ENCODE measurements around the gene NFATC1. TPM values are rescaled to one million over a fixed set of nuclear protein-coding genes. Genes with fewer than 3 reads are reported as not detected.

Gene NFATC1
- total RNA-seq, 5 donors from 2014 or later (not counting 1 experiment from before 2014, with no cell fraction given) = 58.1 to 108 (median 66.0) TPM

DNA sequence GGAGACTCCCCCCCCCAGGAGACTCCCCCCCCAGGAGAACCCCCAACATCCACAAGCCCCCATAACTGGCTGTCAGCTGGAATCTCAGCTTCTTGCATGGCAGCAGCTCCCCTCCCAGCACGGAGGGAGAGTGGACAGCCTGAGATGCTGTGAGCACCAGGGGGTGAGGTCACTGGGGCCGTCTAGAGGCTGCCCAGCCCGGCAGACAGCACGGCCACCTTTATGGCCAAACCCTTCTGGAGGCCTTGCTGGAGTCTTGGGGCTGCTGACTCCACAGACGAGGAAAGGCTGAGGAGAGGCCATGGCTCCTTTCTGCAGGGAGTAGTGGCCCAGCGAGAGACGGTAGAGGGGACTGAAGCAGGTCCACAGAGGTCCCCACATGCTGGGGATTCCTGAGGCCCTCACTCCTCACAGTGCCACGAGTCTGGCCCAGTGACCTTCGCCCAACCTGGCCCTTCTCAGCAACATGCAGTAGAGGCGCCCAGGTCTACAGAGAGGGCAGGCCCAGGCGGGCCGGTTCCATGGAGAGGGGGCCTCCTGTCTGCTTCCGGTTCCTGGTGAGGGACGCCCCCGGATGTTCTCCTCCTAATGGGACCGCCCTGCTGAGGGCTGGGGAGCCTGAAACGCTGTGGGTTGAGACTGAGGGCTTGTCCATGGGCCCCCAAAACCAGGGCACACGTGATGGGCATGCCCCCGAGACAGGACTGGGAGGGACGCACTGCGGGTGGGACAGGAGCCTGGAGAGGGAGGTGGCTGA is 161.3 kb downstream of the NFATC1 start:
- H3K4me3 Mint-ChIP-seq = no peak overlapping the region
- H3K4me1 Mint-ChIP-seq = no peaks in the 10 kb centered on the region
- WGBS (ENCODE audit: insufficient coverage) = 80% methylated on average over 16 of the region's 21 CpGs
- DNase-seq = no peak
- no peaks in the 10 kb centered on the region for H3K9me3 Mint-ChIP-seq
- no peaks in the 10 kb centered on the region for H3K36me3 Mint-ChIP-seq
- ChIA-PET POLR2A (no interaction called here), CTCF (no interaction called here)
- no peaks in the 10 kb centered on the region for H3K36me3 ChIP-seq (ENCODE audit: control insufficient read depth in 2 of 2, extremely low read depth in 1 of 2, insufficient read depth in 1 of 2, low read length in 1 of 2)
- no peak overlapping the region for H3K4me3 ChIP-seq (ENCODE audit: control insufficient read depth in 1 of 2, extremely low read depth in 1 of 2, low read length in 1 of 2)
- ATAC-seq (replicated peaks in 1 of 4) = no peak
- no peaks in the 10 kb centered on the region for H3K27me3 Mint-ChIP-seq
- no peaks in the 10 kb centered on the region for H3K4me1 ChIP-seq (ENCODE audit: control insufficient read depth in 1 of 2, extremely low read depth in 1 of 2, insufficient read depth in 2 of 2, low read length in 2 of 2)
- no peaks in the 10 kb centered on the region for H3K9me3 ChIP-seq
- peaks cover 0 to 5% of the 10 kb centered on the region in 2 experiments for H3K27me3 ChIP-seq (replicated peaks in 1 of 2; ENCODE audit: control insufficient read depth in 2 of 2, extremely low read depth in 1 of 2, insufficient read depth in 2 of 2, low read length in 1 of 2)
- no peak overlapping the region for H3K27ac Mint-ChIP-seq
- no peak overlapping the region for H3K27ac ChIP-seq (ENCODE audit: low read length)

DNA sequence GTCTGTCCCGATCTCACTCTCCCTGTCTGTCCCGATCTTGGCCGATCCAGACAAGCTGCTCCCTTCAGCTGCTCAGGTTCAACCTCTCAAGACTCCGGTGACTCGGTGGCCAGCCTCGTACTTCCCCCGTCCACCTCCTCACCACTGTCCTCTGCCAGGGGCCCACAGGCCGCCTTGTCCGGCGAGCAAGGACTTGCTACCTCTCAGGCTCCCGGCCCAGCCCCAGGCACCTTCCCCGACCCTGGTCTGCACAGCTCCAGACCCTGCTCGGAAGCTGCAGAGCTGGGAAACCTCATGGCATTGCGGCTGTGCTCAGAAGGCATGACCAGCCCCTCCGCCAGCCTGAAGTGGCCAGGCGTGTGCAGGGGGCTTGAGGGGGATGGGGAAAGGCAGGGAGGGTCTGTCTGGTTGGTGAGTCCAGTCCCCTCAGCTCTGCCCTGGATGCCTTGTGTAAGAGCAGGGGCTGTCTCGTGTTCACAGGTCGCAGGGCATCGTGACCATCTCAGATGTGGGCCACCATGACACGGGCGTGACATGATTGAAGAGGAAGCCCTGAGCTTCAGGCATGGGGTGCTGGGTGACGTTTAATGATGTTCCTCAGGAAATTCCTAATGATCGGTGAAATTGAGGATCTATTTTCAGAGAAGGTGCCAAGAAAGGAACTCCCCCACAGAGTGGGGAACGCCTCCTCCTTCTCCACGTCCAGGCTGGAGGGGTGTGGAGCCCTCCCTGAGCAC is 162.6 kb downstream of the NFATC1 start:
- Histone ChIP-seq H3K27ac (ENCODE audit: low read length) (no peak overlapping the region), H3K36me3 (ENCODE audit: control insufficient read depth in 2 of 2, extremely low read depth in 1 of 2, insufficient read depth in 1 of 2, low read length in 1 of 2) (no peaks in the 10 kb centered on the region), H3K4me3 (ENCODE audit: control insufficient read depth in 1 of 2, extremely low read depth in 1 of 2, low read length in 1 of 2) (no peak overlapping the region), H3K4me1 (ENCODE audit: control insufficient read depth in 1 of 2, extremely low read depth in 1 of 2, insufficient read depth in 2 of 2, low read length in 2 of 2) (no peaks in the 10 kb centered on the region), H3K9me3 (no peaks in the 10 kb centered on the region), H3K27me3 (replicated peaks in 1 of 2; ENCODE audit: control insufficient read depth in 2 of 2, extremely low read depth in 1 of 2, insufficient read depth in 2 of 2, low read length in 1 of 2) (peaks cover 0 to 5% of the 10 kb centered on the region in 2 experiments)
- H3K36me3 Mint-ChIP-seq = no peaks in the 10 kb centered on the region
- H3K27ac Mint-ChIP-seq = no peak overlapping the region
- H3K4me3 Mint-ChIP-seq = no peak overlapping the region
- no peaks in the 10 kb centered on the region for H3K27me3 Mint-ChIP-seq
- CTCF ChIA-PET = no interaction called here
- no peaks in the 10 kb centered on the region for H3K4me1 Mint-ChIP-seq
- ATAC-seq (replicated peaks in 1 of 4) (no peak), DNase-seq (no peak)
- POLR2A ChIA-PET = no interaction called here
- WGBS (ENCODE audit: insufficient coverage) = 92% methylated on average over 21 of the region's 25 CpGs
- H3K9me3 Mint-ChIP-seq = no peaks in the 10 kb centered on the region

DNA sequence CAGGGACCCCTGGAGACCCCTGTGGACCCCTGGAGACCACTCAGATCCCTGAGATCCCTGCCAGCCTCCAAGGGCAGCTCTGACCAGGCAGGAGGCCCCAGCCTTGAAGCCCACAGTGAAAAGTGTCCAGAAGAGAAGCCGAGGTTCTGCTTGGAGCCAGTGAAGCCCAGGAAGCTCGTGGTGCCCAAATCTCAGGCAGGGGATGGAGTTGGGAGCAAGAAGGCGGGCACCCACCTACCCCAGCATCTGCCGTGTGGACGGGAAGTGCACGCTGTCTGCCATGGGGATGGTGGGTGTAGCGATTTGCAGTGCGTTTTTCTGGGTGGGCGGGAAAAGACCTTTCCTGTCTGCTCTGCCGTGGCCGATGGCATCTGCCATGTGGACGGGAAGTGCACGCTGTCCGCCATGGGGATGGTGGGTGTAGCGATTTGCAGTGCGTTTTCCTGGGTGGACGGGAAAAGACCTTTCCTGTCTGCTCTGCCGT is 163.2 kb downstream of the NFATC1 start:
- DNase-seq (peak in 1 of 35 experiments; percentile 6), ATAC-seq (replicated peaks in 1 of 4) (no peak)
- Mint-ChIP-seq H3K4me3 (no peak overlapping the region), H3K27ac (no peak overlapping the region), H3K27me3 (no peaks in the 10 kb centered on the region), H3K36me3 (no peaks in the 10 kb centered on the region), H3K4me1 (no peaks in the 10 kb centered on the region), H3K9me3 (peaks cover 0 to under 1% (median 0%) of the 10 kb centered on the region in 3 donors)
- WGBS (ENCODE audit: insufficient coverage) = 66% methylated on average over 3 of the region's 18 CpGs
- no peaks in the 10 kb centered on the region for H3K4me1 ChIP-seq (ENCODE audit: control insufficient read depth in 1 of 2, extremely low read depth in 1 of 2, insufficient read depth in 2 of 2, low read length in 2 of 2)
- no peak overlapping the region for H3K27ac ChIP-seq (ENCODE audit: low read length)
- H3K9me3 ChIP-seq = no peaks in the 10 kb centered on the region
- CTCF ChIA-PET = no interaction called here
- no peaks in the 10 kb centered on the region for H3K36me3 ChIP-seq (ENCODE audit: control insufficient read depth in 2 of 2, extremely low read depth in 1 of 2, insufficient read depth in 1 of 2, low read length in 1 of 2)
- POLR2A ChIA-PET = no interaction called here
- no peak overlapping the region for H3K4me3 ChIP-seq (ENCODE audit: control insufficient read depth in 1 of 2, extremely low read depth in 1 of 2, low read length in 1 of 2)
- H3K27me3 ChIP-seq (replicated peaks in 1 of 2; ENCODE audit: control insufficient read depth in 2 of 2, extremely low read depth in 1 of 2, insufficient read depth in 2 of 2, low read length in 1 of 2) = peaks cover 0 to 2% of the 10 kb centered on the region in 2 experiments

DNA sequence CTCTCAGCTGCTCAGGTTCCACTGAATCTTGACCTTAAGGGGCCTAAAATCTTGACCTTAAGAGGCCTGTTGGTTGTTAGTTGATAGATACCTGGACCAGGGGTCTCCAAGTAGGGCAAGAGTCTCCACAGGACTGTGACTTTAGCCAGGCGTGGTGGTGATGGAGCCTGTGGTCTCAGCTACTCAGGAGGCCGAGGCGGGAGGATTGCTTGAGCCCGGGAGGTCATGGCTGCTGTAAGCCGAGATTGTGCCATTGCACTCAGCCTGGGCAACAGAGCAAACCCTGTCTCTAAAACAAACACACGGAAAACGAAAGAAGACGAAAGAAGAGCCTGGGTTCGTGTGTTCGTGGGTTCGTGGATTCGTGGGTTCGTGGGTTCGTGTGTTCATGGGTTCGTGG is 163.7 kb downstream of the NFATC1 start:
- no peak for ATAC-seq (replicated peaks in 1 of 4)
- WGBS (ENCODE audit: insufficient coverage) = 78% methylated on average over 14 of the region's 15 CpGs
- CTCF ChIA-PET = no interaction called here
- H3K36me3 ChIP-seq (ENCODE audit: control insufficient read depth in 2 of 2, extremely low read depth in 1 of 2, insufficient read depth in 1 of 2, low read length in 1 of 2) = no peaks in the 10 kb centered on the region
- Mint-ChIP-seq H3K4me1 (no peaks in the 10 kb centered on the region), H3K27ac (no peak overlapping the region), H3K36me3 (no peaks in the 10 kb centered on the region), H3K9me3 (peaks cover 0 to 5% (median 0%) of the 10 kb centered on the region in 3 donors), H3K27me3 (no peaks in the 10 kb centered on the region), H3K4me3 (no peak overlapping the region)
- no peak for DNase-seq
- POLR2A ChIA-PET = no interaction called here
- no peaks in the 10 kb centered on the region for H3K9me3 ChIP-seq
- H3K4me3 ChIP-seq (ENCODE audit: control insufficient read depth in 1 of 2, extremely low read depth in 1 of 2, low read length in 1 of 2) = no peak overlapping the region
- H3K27ac ChIP-seq (ENCODE audit: low read length) = no peak overlapping the region
- H3K27me3 ChIP-seq (replicated peaks in 1 of 2; ENCODE audit: control insufficient read depth in 2 of 2, extremely low read depth in 1 of 2, insufficient read depth in 2 of 2, low read length in 1 of 2) = peaks cover 0 to 2% of the 10 kb centered on the region in 2 experiments
- H3K4me1 ChIP-seq (ENCODE audit: control insufficient read depth in 1 of 2, extremely low read depth in 1 of 2, insufficient read depth in 2 of 2, low read length in 2 of 2) = no peaks in the 10 kb centered on the region

- ATAC-seq (replicated peaks in 1 of 4) (no peak), DNase-seq (no peak)
- no peak overlapping the region for H3K4me3 Mint-ChIP-seq
- H3K36me3 ChIP-seq (ENCODE audit: control insufficient read depth in 2 of 2, extremely low read depth in 1 of 2, insufficient read depth in 1 of 2, low read length in 1 of 2) = no peaks in the 10 kb centered on the region
- WGBS (ENCODE audit: insufficient coverage) = 91% methylated on average over 33 of the region's 34 CpGs
- no peaks in the 10 kb centered on the region for H3K27me3 Mint-ChIP-seq
- H3K4me3 ChIP-seq (ENCODE audit: control insufficient read depth in 1 of 2, extremely low read depth in 1 of 2, low read length in 1 of 2) = no peak overlapping the region
- no peaks in the 10 kb centered on the region for H3K4me1 ChIP-seq (ENCODE audit: control insufficient read depth in 1 of 2, extremely low read depth in 1 of 2, insufficient read depth in 2 of 2, low read length in 2 of 2)
- ChIA-PET POLR2A (no interaction called here), CTCF (no interaction called here)
- H3K9me3 ChIP-seq = no peaks in the 10 kb centered on the region
- H3K27ac ChIP-seq (ENCODE audit: low read length) = no peak overlapping the region
- H3K27me3 ChIP-seq (replicated peaks in 1 of 2; ENCODE audit: control insufficient read depth in 2 of 2, extremely low read depth in 1 of 2, insufficient read depth in 2 of 2, low read length in 1 of 2) = no peaks in the 10 kb centered on the region
- H3K4me1 Mint-ChIP-seq = no peaks in the 10 kb centered on the region
- H3K9me3 Mint-ChIP-seq = peaks cover 0 to 5% (median 0%) of the 10 kb centered on the region in 3 donors
- H3K27ac Mint-ChIP-seq = no peak overlapping the region
- H3K36me3 Mint-ChIP-seq = no peaks in the 10 kb centered on the region
These were observed 164.5 kb downstream of the NFATC1 start for GRCh38 chr18:79560042-79560860.

DNA sequence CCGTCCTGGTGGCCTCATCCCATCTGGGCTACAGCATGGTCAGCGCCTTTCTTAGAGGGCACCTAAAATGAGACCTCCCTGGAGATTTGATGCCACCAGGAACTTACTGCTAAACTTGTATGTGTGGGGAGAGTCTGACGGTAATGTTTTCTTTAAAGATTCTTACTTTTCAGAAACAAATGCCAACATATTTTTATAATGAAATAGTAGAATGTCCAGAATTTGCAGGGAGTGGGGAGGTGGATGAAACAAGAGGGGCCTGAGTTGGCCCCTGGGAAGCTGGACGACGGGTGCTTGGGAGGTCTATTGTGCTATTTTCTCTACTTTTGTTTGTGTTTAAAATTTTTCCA is 165.1 kb downstream of the NFATC1 start:
- Mint-ChIP-seq H3K36me3 (no peaks in the 10 kb centered on the region), H3K4me1 (no peaks in the 10 kb centered on the region), H3K27me3 (no peaks in the 10 kb centered on the region), H3K9me3 (peaks cover 0 to 5% (median 0%) of the 10 kb centered on the region in 3 donors), H3K4me3 (no peak overlapping the region), H3K27ac (no peak overlapping the region)
- Histone ChIP-seq H3K36me3 (ENCODE audit: control insufficient read depth in 2 of 2, extremely low read depth in 1 of 2, insufficient read depth in 1 of 2, low read length in 1 of 2) (no peaks in the 10 kb centered on the region), H3K4me3 (ENCODE audit: control insufficient read depth in 1 of 2, extremely low read depth in 1 of 2, low read length in 1 of 2) (no peak overlapping the region), H3K9me3 (no peaks in the 10 kb centered on the region), H3K27ac (ENCODE audit: low read length) (no peak overlapping the region), H3K4me1 (ENCODE audit: control insufficient read depth in 1 of 2, extremely low read depth in 1 of 2, insufficient read depth in 2 of 2, low read length in 2 of 2) (no peaks in the 10 kb centered on the region), H3K27me3 (replicated peaks in 1 of 2; ENCODE audit: control insufficient read depth in 2 of 2, extremely low read depth in 1 of 2, insufficient read depth in 2 of 2, low read length in 1 of 2) (no peaks in the 10 kb centered on the region)
- 77% methylated on average over 2 of the region's 5 CpGs for WGBS (ENCODE audit: insufficient coverage)
- DNase-seq = no peak
- ChIA-PET CTCF (no interaction called here), POLR2A (no interaction called here)
- ATAC-seq (replicated peaks in 1 of 4) = no peak
